Measurements from ENCODE around the gene ATOSB. TPM values are rescaled to one million over a fixed set of nuclear protein-coding genes. Genes with fewer than 3 reads are reported as not detected.

Gene ATOSB
- total RNA-seq, 2 donors from 2014 or later = 2.3 to 6.6 TPM

GRCh38 chr9:35108461-35108860 lies 7.2 kb downstream of the ATOSB start:
- WGBS, 2 donors = 88 to 98% methylated on average over 6 of the region's 6 CpGs
- Histone ChIP-seq H3K36me3 (replicated peaks in 1 of 2; ENCODE audit: insufficient read depth in 1 of 2, low read depth in 2 of 2) (peaks cover 0 to 9% of the 10 kb centered on the region in 2 donors), H3K4me3 (no peak overlapping the region), H3K4me1 (peaks cover 25% of the 10 kb centered on the region), H3K27ac (no peak overlapping the region), H3K9me3 (no peaks in the 10 kb centered on the region), H3K27me3 (no peaks in the 10 kb centered on the region)
- intact Hi-C loops (cut with DNase I) = no loop called here
- DNase-seq = no peak
- no peak for ATAC-seq
- TF ChIP-seq, protein P1, sequence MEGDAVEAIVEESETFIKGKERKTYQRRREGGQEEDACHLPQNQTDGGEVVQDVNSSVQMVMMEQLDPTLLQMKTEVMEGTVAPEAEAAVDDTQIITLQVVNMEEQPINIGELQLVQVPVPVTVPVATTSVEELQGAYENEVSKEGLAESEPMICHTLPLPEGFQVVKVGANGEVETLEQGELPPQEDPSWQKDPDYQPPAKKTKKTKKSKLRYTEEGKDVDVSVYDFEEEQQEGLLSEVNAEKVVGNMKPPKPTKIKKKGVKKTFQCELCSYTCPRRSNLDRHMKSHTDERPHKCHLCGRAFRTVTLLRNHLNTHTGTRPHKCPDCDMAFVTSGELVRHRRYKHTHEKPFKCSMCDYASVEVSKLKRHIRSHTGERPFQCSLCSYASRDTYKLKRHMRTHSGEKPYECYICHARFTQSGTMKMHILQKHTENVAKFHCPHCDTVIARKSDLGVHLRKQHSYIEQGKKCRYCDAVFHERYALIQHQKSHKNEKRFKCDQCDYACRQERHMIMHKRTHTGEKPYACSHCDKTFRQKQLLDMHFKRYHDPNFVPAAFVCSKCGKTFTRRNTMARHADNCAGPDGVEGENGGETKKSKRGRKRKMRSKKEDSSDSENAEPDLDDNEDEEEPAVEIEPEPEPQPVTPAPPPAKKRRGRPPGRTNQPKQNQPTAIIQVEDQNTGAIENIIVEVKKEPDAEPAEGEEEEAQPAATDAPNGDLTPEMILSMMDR (IDR thresholded peaks at IDR 0.05) = no peak
- no peak for TF ChIP-seq POLR2A (IDR thresholded peaks at IDR 0.05)

DNA sequence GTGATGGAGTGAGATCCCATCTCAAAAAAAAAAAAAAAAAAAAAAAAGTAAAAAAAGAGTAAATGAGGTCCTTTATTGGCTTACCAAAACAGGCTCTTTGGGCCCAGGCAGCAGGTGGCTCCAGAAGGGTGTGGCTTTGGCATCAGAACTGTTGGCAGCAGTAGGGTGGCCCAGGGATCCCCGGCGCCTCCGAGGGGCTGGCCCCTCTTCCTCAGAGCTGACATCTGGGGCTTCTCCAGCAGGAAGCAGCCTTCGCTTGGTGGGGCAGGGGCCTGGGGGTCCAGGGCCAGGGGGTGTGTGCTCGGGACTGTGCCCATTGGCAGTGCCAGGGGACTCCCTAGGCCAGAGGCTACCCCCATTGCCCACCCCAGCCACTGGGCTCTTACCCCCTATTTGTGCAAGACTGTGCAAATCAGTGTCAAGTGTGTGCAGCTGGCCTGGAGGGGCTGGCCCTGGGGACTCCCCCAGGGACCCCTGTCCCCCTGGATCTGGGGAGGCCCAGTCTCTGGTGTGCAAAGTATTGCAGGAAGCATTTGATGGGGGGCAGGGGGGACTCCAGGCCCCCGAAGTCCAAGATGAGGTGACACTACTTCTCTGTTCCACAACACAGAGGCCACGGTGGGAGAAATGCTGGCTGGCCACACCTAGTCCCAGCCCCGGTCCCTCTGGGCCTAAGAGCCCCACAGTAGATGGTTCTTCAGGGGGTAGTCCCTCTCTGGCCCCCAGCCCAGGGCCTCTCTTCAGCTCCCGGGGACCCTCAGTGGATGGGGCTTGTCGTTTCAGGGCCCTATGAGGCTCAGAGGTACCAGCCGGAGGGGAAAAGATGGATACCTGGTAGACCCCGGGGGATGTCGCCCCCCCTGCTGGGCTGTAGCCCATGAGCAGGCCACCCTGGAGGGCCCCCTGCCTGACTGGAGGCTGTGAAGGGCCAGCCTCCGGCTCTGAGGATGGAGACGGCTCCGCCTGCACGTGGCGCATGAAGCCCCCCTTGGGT lies 8.1 kb downstream of the ATOSB start:
- TF ChIP-seq, protein P1 (IDR thresholded peaks at IDR 0.05) = no peak
- no peak for TF ChIP-seq POLR2A (IDR thresholded peaks at IDR 0.05)
- peaks cover 27% of the 10 kb centered on the region for H3K4me1 ChIP-seq
- DNase-seq (no peak), ATAC-seq (no peak)
- peaks cover 0 to 9% of the 10 kb centered on the region in 2 donors for H3K36me3 ChIP-seq (replicated peaks in 1 of 2; ENCODE audit: insufficient read depth in 1 of 2, low read depth in 2 of 2)
- H3K27me3 ChIP-seq = no peaks in the 10 kb centered on the region
- H3K9me3 ChIP-seq = no peaks in the 10 kb centered on the region
- H3K4me3 ChIP-seq = no peak overlapping the region
- intact Hi-C loops (cut with DNase I) = no loop called here
- 83 to 90% methylated on average over 8 to 18 of the region's 18 CpGs for WGBS, 2 donors
- H3K27ac ChIP-seq = no peak overlapping the region

DNA sequence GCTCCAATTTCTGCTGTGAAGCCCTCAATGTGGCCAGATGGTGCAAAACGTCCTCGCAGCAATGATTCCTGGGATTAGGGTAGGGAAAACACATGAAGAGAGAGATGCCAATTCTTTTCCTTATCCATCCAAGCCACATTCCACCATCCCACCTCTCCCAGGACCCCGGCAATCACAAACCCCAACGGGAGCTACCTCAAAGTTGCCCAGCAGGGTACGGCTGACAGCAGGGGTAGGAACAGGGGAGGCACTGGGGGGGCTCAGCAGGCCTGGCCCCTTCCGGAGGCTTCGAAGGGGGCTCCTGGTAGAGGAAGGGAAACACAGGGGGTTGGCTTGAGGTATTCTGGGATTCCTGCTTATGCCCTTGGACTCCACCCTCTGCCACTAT lies 9.3 kb downstream of the ATOSB start:
- intact Hi-C loops (cut with DNase I) = no loop called here
- H3K4me1 ChIP-seq = peaks cover 33% of the 10 kb centered on the region
- no peak for DNase-seq
- H3K27ac ChIP-seq = no peak overlapping the region
- no peaks in the 10 kb centered on the region for H3K27me3 ChIP-seq
- H3K4me3 ChIP-seq = no peak overlapping the region
- ATAC-seq = no peak
- no peaks in the 10 kb centered on the region for H3K9me3 ChIP-seq
- no peak for TF ChIP-seq POLR2A (IDR thresholded peaks at IDR 0.05)
- TF ChIP-seq, protein P1 (IDR thresholded peaks at IDR 0.05) = no peak
- WGBS, 2 donors = 76 to 82% methylated on average over 7 of the region's 7 CpGs
- H3K36me3 ChIP-seq (replicated peaks in 1 of 2; ENCODE audit: insufficient read depth in 1 of 2, low read depth in 2 of 2) = peaks cover 0 to 9% of the 10 kb centered on the region in 2 donors

- WGBS, 2 donors = 90 to 92% methylated on average over 9 to 13 of the region's 13 CpGs
- Histone ChIP-seq H3K9me3 (no peaks in the 10 kb centered on the region), H3K27ac (no peak overlapping the region), H3K4me3 (no peak overlapping the region), H3K27me3 (no peaks in the 10 kb centered on the region), H3K36me3 (replicated peaks in 1 of 2; ENCODE audit: insufficient read depth in 1 of 2, low read depth in 2 of 2) (peaks cover 0 to 9% of the 10 kb centered on the region in 2 donors), H3K4me1 (peaks cover 32% of the 10 kb centered on the region)
- DNase-seq = no peak
- no peak for ATAC-seq
- TF ChIP-seq, protein P1 (IDR thresholded peaks at IDR 0.05) = no peak
- TF ChIP-seq POLR2A (IDR thresholded peaks at IDR 0.05) = no peak
- intact Hi-C loops (cut with DNase I) = no loop called here
These were observed 9.9 kb downstream of the ATOSB start for GRCh38 chr9:35105571-35106342.
